ENCODE data around the gene FUT2. TPM values are rescaled to one million over a fixed set of nuclear protein-coding genes. Genes with fewer than 3 reads are reported as not detected.
"Not testable (repeated sequence)": the region's sequence is repeated elsewhere in the genome, so short reads cannot be mapped to it uniquely, and the experiment has no call there.

Gene FUT2
- polyA plus RNA-seq, 4 donors: 64.8 to 201 (median 117) TPM

DNA sequence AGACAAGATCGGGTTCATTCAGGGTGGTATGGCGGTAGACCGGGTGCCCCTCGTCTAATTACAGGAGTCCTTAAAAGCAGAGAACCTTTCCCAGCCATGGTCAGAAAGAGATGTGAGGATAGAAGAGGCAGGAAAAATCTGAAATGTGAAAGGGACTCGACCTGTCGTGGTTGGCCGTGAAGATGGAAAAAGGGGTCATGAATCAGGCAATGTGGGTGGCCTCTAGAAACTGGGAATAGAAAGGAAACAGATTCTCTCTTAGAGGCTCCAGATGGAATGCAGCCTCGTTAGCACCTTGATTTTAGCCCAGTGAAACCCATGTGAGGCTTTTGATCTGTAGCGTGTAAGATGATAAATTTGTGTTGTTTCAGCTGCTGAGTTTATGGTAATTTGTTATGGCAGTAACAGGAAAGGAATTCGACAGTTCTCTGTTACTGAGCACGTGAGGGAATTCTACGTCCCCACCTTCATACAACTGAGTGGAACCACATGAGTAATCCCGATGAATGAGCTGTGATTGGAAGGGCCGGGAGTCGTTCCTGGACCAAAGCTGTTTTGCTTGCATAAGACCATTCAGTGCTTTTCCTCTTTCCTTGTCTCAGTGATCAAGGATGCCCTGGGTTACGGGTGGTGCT is 38.8 kb upstream of the FUT2 start:
- DNase-seq (peak in 1 of 2 donors; percentile 36), FAIRE-seq (no peak)
- Histone ChIP-seq H3K4me3 (ENCODE audit: low read depth in 1 of 3, low read length in 3 of 3) (no peak overlapping the region), H3K36me3 (ENCODE audit: control insufficient read depth in 3 of 3, insufficient read depth in 2 of 3, low read depth in 1 of 3, low read length in 3 of 3) (no peaks in the 10 kb centered on the region), H3K4me1 (ENCODE audit: control insufficient read depth in 3 of 3, insufficient read depth in 2 of 3, low read depth in 1 of 3, low read length in 2 of 3) (peaks cover 0 to 12% (median 0%) of the 10 kb centered on the region in 3 donors), H3K27ac (ENCODE audit: low read depth in 1 of 3, low read length in 2 of 3) (no peak overlapping the region), H3K9me3 (ENCODE audit: control insufficient read depth in 2 of 2, insufficient read depth in 1 of 2, low read depth in 1 of 2, low read length in 1 of 2) (peaks cover 0 to 8% of the 10 kb centered on the region in 2 donors), H3K27me3 (ENCODE audit: control insufficient read depth in 3 of 3, insufficient read depth in 3 of 3, low read length in 3 of 3) (no peaks in the 10 kb centered on the region)
- WGBS, 3 donors: 48 to 54% (median 49%) methylated on average over 16 of the region's 16 CpGs

DNA sequence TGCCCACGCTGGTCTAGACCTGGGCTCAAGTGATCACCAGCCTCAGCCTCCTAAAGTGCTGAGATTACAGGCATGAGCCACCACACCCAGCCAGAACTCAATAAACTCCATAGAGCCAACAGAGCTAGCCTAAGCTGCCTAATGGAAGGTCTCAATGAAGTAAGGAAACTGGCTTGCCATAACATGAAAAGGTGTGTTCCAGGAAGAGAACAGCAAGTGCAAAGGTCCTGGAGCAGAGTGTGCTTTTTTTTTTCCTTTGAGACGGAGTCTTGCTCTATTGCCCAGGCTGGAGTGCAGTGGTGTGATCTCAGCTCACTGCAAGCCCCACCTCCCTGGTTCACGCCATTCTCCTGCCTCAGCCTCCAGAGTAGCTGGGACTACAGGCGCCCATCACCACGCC is 37.9 kb upstream of the FUT2 start:
- not testable (repeated sequence) for FAIRE-seq; H3K4me3 ChIP-seq (ENCODE audit: low read depth in 1 of 3, low read length in 3 of 3); H3K27me3 ChIP-seq (ENCODE audit: control insufficient read depth in 3 of 3, insufficient read depth in 3 of 3, low read length in 3 of 3); H3K36me3 ChIP-seq (ENCODE audit: control insufficient read depth in 3 of 3, insufficient read depth in 2 of 3, low read depth in 1 of 3, low read length in 3 of 3); H3K9me3 ChIP-seq (ENCODE audit: control insufficient read depth in 2 of 2, insufficient read depth in 1 of 2, low read depth in 1 of 2, low read length in 1 of 2)
- Histone ChIP-seq H3K27ac (ENCODE audit: low read depth in 1 of 3, low read length in 2 of 3) (peak overlapping the region in 1 of 3 donors; percentile 47), H3K4me1 (ENCODE audit: control insufficient read depth in 3 of 3, insufficient read depth in 2 of 3, low read depth in 1 of 3, low read length in 2 of 3) (peaks cover 0 to 12% (median 0%) of the 10 kb centered on the region in 3 donors)
- WGBS, 3 donors: 60 to 85% (median 81%) methylated on average over 4 to 5 of the region's 5 CpGs
- DNase-seq: peak in 1 of 2 donors; percentile 81

GRCh38 chr19:48658483-48658882 is 37.3 kb upstream of the FUT2 start:
- Histone ChIP-seq H3K27me3 (ENCODE audit: control insufficient read depth in 3 of 3, insufficient read depth in 3 of 3, low read length in 3 of 3) (no peaks in the 10 kb centered on the region), H3K27ac (ENCODE audit: low read depth in 1 of 3, low read length in 2 of 3) (no peak overlapping the region), H3K9me3 (ENCODE audit: control insufficient read depth in 2 of 2, insufficient read depth in 1 of 2, low read depth in 1 of 2, low read length in 1 of 2) (peaks cover 0 to 8% of the 10 kb centered on the region in 2 donors), H3K4me3 (ENCODE audit: low read depth in 1 of 3, low read length in 3 of 3) (no peak overlapping the region), H3K4me1 (ENCODE audit: control insufficient read depth in 3 of 3, insufficient read depth in 2 of 3, low read depth in 1 of 3, low read length in 2 of 3) (peaks cover 0 to 12% (median 0%) of the 10 kb centered on the region in 3 donors), H3K36me3 (ENCODE audit: control insufficient read depth in 3 of 3, insufficient read depth in 2 of 3, low read depth in 1 of 3, low read length in 3 of 3) (no peaks in the 10 kb centered on the region)
- DNase-seq: no peak
- 91 to 92% (median 92%) methylated on average over 6 of the region's 6 CpGs for WGBS, 3 donors
- no peak for FAIRE-seq

GRCh38 chr19:48659768-48660167 is 36.0 kb upstream of the FUT2 start:
- Histone ChIP-seq H3K36me3 (ENCODE audit: control insufficient read depth in 3 of 3, insufficient read depth in 2 of 3, low read depth in 1 of 3, low read length in 3 of 3) (no peaks in the 10 kb centered on the region), H3K27me3 (ENCODE audit: control insufficient read depth in 3 of 3, insufficient read depth in 3 of 3, low read length in 3 of 3) (no peaks in the 10 kb centered on the region), H3K4me3 (ENCODE audit: low read depth in 1 of 3, low read length in 3 of 3) (no peak overlapping the region), H3K27ac (ENCODE audit: low read depth in 1 of 3, low read length in 2 of 3) (no peak overlapping the region), H3K9me3 (ENCODE audit: control insufficient read depth in 2 of 2, insufficient read depth in 1 of 2, low read depth in 1 of 2, low read length in 1 of 2) (peaks cover 0 to 8% of the 10 kb centered on the region in 2 donors), H3K4me1 (ENCODE audit: control insufficient read depth in 3 of 3, insufficient read depth in 2 of 3, low read depth in 1 of 3, low read length in 2 of 3) (peaks cover 0 to 7% (median 0%) of the 10 kb centered on the region in 3 donors)
- 73 to 78% (median 75%) methylated on average over 5 of the region's 5 CpGs for WGBS, 3 donors
- DNase-seq: peak; percentile 47 to 58
- no peak for FAIRE-seq

DNA sequence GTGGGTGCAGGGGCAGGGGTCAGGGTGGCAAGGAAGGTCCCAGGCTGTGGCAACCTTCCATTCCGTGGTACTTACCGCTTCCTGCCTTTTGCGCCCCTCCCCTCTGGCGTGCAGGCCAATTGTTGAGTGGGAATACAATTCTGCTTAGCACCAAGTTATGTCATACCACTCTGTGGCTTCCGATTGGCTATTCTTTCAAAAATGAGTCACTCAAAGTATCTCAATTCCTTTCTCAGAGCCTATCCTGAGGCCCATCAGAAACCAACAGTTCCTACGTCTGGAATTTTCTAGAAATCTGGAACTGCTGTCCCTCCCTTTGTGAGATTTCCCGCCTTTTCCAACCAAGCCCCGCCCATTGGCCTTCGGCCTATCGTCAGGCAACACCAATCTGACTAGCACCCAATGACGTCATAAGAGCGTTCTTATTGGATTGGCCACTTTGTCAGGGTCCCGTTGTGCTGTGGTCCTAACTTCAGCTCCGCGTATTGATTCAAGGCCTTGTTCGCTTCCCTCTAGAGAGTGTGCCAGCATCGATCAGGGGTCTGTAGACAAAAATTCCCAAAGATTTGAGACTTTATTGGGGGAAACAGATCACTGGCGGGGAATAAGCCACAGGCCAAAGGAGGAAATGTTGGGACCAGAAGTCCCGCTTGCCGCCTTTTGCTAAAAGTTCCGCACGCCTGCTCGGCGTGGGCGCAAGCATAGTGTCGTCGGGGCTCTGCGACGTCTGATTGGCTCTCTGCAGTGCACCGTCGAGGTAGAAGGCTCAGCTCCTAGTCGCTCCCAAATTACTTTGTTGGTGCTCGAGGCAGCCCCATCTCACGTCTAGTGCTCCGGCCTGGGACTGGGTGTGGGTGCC is 34.7 kb upstream of the FUT2 start:
- no peak for FAIRE-seq
- peaks cover 0 to 8% of the 10 kb centered on the region in 2 donors for H3K9me3 ChIP-seq (ENCODE audit: control insufficient read depth in 2 of 2, insufficient read depth in 1 of 2, low read depth in 1 of 2, low read length in 1 of 2)
- H3K27me3 ChIP-seq (ENCODE audit: control insufficient read depth in 3 of 3, insufficient read depth in 3 of 3, low read length in 3 of 3): no peaks in the 10 kb centered on the region
- DNase-seq: peak; percentile 83 to 84
- H3K4me1 ChIP-seq (ENCODE audit: control insufficient read depth in 3 of 3, insufficient read depth in 2 of 3, low read depth in 1 of 3, low read length in 2 of 3): peaks cover 0 to 12% (median 0%) of the 10 kb centered on the region in 3 donors
- 54 to 64% (median 58%) methylated on average over 35 of the region's 35 CpGs for WGBS, 3 donors
- H3K27ac ChIP-seq (ENCODE audit: low read depth in 1 of 3, low read length in 2 of 3): peak overlapping the region in 1 of 3 donors; percentile 32
- no peaks in the 10 kb centered on the region for H3K36me3 ChIP-seq (ENCODE audit: control insufficient read depth in 3 of 3, insufficient read depth in 2 of 3, low read depth in 1 of 3, low read length in 3 of 3)
- no peak overlapping the region for H3K4me3 ChIP-seq (ENCODE audit: low read depth in 1 of 3, low read length in 3 of 3)

DNA sequence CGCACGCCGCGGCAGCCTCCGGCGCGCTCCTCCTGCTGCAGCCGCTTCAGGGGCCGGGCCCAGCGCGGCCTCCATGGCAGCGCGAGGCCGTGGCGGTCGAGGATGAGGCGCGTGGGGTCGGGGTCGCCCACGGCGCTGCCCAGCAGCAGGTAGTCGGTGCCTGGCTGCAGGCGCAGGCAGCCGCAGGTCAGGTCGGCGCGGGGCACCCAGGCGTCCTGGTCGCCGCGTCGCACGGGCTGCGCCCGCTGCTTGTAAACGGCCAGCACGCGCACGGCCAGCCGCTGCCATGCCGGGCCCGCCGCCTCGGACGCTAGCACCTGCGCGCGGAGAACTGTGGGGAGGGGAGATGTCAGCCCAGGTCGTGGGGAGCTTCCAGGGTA is 34.1 kb upstream of the FUT2 start:
- Histone ChIP-seq H3K4me3 (ENCODE audit: low read depth in 1 of 3, low read length in 3 of 3) (no peak overlapping the region), H3K4me1 (ENCODE audit: control insufficient read depth in 3 of 3, insufficient read depth in 2 of 3, low read depth in 1 of 3, low read length in 2 of 3) (peaks cover 0 to 12% (median 0%) of the 10 kb centered on the region in 3 donors), H3K27ac (ENCODE audit: low read depth in 1 of 3, low read length in 2 of 3) (no peak overlapping the region), H3K36me3 (ENCODE audit: control insufficient read depth in 3 of 3, insufficient read depth in 2 of 3, low read depth in 1 of 3, low read length in 3 of 3) (no peaks in the 10 kb centered on the region), H3K9me3 (ENCODE audit: control insufficient read depth in 2 of 2, insufficient read depth in 1 of 2, low read depth in 1 of 2, low read length in 1 of 2) (peaks cover 0 to 8% of the 10 kb centered on the region in 2 donors), H3K27me3 (ENCODE audit: control insufficient read depth in 3 of 3, insufficient read depth in 3 of 3, low read length in 3 of 3) (no peaks in the 10 kb centered on the region)
- no peak for FAIRE-seq
- WGBS, 3 donors: 93 to 98% (median 96%) methylated on average over 24 to 50 of the region's 50 CpGs
- no peak for DNase-seq

GRCh38 chr19:48663667-48664066 is 32.1 kb upstream of the FUT2 start:
- Histone ChIP-seq H3K27me3 (ENCODE audit: control insufficient read depth in 3 of 3, insufficient read depth in 3 of 3, low read length in 3 of 3) (no peaks in the 10 kb centered on the region), H3K4me1 (ENCODE audit: control insufficient read depth in 3 of 3, insufficient read depth in 2 of 3, low read depth in 1 of 3, low read length in 2 of 3) (peaks cover 0 to 12% (median 0%) of the 10 kb centered on the region in 3 donors), H3K4me3 (ENCODE audit: low read depth in 1 of 3, low read length in 3 of 3) (no peak overlapping the region), H3K9me3 (ENCODE audit: control insufficient read depth in 2 of 2, insufficient read depth in 1 of 2, low read depth in 1 of 2, low read length in 1 of 2) (peaks cover 0 to 8% of the 10 kb centered on the region in 2 donors), H3K36me3 (ENCODE audit: control insufficient read depth in 3 of 3, insufficient read depth in 2 of 3, low read depth in 1 of 3, low read length in 3 of 3) (no peaks in the 10 kb centered on the region), H3K27ac (ENCODE audit: low read depth in 1 of 3, low read length in 2 of 3) (no peak overlapping the region)
- 85 to 95% (median 90%) methylated on average over 4 of the region's 4 CpGs for WGBS, 3 donors
- DNase-seq (no peak), FAIRE-seq (no peak)

DNA sequence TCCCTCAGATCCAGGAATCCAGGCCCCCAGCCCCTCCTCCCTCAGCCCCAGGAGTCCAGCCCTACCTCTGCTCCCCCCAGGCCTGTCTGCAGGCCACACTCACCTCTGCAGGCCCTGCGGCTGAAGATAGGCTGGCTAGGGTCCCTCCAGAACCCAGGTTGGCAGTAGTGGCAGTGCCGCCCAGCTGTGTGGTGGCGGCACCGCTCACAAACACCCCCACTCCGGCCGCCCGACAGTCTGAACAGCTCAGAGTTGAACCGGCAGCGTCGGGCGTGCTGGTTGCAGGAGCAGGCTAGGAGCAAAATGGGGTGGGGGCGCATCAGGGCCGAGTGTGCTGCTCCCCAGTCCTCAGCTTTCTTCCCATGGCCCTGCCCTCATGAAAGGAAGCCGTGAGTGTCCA is 31.3 kb upstream of the FUT2 start:
- 87 to 93% (median 93%) methylated on average over 11 to 14 of the region's 14 CpGs for WGBS, 3 donors
- H3K36me3 ChIP-seq (ENCODE audit: control insufficient read depth in 3 of 3, insufficient read depth in 2 of 3, low read depth in 1 of 3, low read length in 3 of 3): no peaks in the 10 kb centered on the region
- no peak overlapping the region for H3K4me3 ChIP-seq (ENCODE audit: low read depth in 1 of 3, low read length in 3 of 3)
- FAIRE-seq (no peak), DNase-seq (no peak)
- H3K4me1 ChIP-seq (ENCODE audit: control insufficient read depth in 3 of 3, insufficient read depth in 2 of 3, low read depth in 1 of 3, low read length in 2 of 3): peaks cover 0 to 12% (median 0%) of the 10 kb centered on the region in 3 donors
- H3K27me3 ChIP-seq (ENCODE audit: control insufficient read depth in 3 of 3, insufficient read depth in 3 of 3, low read length in 3 of 3): no peaks in the 10 kb centered on the region
- peaks cover 0 to 8% of the 10 kb centered on the region in 2 donors for H3K9me3 ChIP-seq (ENCODE audit: control insufficient read depth in 2 of 2, insufficient read depth in 1 of 2, low read depth in 1 of 2, low read length in 1 of 2)
- no peak overlapping the region for H3K27ac ChIP-seq (ENCODE audit: low read depth in 1 of 3, low read length in 2 of 3)

All from small intestine (tissue), 7 donors.